GM19035 (cell line): Measurements from ENCODE around the gene CDK18.

Experiments used
- ATAC-seq: cut with Tn5 transposase; IDR thresholded peaks from one replicate; pipeline ENCODE4 v1.9.1; 2021; ENCODE audit not compliant: unreplicated experiment

CDK18 gene

GRCh38 chr1:205502111-205502810 is 2.2 kb upstream of the CDK18 start:
- ATAC-seq = no peak

GRCh38 chr1:205502992-205503391 is 1.5 kb upstream of the CDK18 start:
- no peak for ATAC-seq

GRCh38 chr1:205505076-205505729 is 734 bp downstream of the CDK18 start:
- ATAC-seq = no peak

- ATAC-seq = no peak
Measured at GRCh38 chr1:205505791-205506190, 1.3 kb downstream of the CDK18 start.

GRCh38 chr1:205506409-205507200 is 2.1 kb downstream of the CDK18 start:
- ATAC-seq = no peak

DNA sequence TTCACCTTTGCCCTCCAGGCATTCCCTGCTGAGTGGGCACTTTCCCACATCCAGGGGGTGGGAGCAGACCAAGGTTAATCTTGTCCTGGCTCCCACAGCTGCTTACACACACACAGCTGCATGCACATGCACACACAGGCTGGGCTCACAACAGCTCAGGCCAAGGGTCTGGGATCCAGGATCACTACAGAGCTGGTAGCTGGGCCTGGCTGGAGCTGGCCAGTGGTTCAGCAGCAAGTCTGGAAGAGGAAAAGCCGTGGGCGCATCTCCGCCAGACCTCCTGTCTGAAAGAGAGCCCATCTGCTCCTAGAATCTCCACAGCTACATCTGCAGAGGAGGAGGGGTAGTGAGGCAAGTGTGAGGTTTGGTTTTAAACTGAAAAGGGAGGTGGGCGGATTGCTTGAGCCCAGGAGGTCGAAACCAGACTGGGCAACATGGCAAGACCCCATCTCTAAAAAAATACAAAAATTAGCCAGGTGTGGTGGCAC is 3.8 kb downstream of the CDK18 start:
- no peak for ATAC-seq

DNA sequence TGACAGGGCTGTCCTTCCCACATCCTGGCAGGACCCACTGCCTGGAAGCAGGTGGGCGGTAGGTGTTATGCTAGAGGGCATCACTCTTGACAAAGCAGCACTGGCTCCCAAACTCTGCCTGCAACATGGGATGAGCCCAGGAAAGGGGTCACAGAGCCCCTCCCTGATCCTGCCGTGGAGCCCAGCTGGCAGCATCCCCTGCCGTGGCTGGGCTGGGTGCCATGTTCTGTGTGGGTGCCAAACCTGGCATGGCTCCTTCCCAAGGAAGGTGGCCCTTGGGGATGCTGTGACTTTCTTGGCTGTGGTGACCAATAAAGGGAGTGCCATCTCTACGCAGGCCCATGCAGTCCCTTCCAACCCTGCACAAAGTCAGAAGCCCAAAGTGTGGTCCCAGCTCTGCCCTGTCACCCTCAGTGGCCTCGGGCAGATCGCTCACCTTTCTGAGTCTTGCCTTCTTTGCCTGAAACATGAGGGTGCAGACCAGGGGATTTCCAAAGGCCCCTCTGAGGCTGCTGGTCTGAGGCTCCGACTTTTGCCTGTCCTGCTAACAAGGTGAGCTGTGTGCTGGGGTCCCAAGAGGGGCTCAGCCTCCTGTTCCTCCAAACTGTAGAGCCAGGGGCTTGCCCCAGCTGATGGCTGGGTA is 6.0 kb downstream of the CDK18 start:
- ATAC-seq = no peak

DNA sequence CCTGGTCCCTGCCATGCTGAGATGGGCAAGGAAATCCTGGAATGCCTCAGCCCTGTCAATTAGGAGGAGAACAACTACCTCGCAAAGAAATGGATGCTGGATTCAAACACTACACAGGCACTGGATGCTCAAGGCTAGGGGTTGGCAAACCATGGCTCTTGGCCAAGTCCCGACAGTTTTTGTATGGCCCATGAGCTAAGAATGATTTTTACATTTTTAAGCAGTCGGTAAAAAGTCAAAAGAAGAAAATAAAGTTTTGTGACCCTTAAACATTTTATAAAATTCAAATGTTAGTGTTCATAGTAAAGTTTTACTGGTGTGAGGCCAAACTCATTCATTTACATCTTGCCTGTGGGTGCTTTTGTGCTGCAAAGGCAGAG is 6.5 kb downstream of the CDK18 start:
- no peak for ATAC-seq

GRCh38 chr1:205512059-205513045 is 7.9 kb downstream of the CDK18 start:
- no peak for ATAC-seq

DNA sequence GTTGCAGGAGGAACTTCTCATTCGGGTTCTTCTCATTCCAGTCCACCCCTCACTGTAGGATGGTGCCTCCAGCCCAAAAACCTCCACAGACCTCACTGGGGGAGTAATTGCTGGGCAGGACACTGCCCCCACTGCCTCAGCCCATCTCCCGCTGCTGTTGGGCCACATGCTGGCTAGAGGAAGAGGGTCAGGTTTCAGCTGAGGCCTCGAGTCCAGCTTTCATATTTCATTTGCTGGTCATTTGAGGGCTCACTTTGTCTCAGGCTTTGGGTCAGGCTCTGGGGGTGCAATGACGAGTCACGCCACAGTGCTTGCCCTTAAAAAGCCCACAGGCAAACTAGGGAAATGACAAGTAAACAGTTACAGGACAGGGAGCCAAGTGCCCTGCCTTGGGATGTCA is 9.3 kb downstream of the CDK18 start:
- ATAC-seq = no peak

DNA sequence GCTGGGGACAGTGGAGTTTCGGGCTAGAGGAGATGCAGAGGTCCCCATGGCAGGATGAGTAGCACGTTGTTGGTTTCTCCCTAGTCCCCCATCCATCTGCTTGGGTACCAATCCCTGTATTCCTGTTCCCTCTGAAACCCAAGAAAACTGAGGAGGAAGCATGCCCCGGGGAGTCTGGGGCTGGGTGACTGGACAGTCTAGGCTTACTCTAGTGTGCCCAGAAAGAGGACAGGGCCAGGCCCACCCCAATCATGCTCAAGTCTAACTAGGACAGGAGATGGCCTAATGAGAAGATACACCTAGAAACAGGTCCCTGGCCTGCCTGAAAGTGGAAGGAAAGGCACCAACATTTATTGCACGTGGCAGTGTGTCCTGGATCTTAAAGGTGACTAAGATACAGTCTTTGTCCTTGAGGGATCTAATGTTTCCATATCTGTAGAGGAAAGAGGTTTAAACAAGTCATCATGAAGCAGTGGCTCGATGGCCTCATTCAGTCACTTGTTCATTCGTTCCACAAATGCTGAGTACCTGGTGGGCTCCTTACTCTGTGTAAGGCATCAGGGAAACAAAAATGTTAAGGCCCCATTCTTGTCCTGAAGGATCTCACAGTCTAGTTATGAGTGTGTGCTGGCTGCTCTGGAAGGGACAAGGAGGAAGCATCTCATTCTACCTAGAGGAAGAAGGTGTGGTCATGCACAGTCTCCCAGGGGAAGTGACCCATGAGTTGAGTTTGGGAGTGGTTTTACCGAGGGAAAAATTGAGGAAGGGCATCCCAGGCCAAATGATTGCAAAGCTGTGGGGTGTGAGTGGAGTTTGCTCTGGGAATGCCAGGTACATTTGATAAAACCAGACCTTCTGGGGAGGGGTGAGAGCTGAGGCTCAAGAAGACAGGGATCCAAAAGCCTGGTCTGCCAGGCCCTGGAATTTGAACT is 10.0 kb downstream of the CDK18 start:
- no peak for ATAC-seq

DNA sequence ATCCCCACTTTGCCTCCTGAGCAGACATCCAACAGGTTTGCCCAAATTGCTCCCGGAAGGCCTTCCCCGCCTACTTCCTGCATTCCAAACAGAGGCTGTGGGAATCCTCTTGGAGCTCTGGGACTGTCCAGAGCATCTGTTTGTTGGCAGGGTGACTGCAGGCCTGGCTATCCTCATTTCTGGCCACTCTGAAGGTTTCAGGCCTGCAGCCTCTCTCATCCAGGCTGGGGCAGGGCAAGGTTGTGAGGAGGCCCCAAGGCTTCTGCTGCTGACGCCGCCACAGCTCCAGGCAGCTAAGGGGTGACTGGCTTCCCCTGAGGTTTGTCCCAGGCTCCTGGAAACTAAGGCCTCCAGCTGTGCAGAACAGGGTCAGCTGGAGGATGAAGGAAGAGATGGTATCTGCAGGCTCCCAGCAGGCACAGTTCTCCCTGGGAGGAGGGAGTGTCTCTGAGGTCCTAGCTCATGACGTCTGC is 11.3 kb downstream of the CDK18 start:
- no peak for ATAC-seq

DNA sequence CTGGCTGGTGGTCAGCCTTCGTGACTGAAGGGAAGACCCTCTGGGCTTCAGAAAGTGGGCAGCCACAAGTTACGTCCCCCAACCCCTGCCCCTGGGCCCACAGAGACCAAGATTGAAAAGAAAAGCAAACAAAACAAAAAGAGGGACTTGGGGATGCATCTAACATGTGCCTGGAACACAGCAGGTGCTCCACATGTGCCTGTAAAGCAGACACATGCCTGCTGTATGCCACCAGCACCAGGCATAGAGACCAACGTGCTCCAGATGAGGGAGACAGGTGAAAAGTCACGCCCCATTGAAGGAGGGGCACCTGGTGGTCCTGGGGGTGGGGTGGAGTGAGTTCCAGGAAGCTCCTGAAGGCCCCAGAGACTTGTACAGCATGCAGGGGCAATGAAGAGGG is 11.9 kb downstream of the CDK18 start:
- no peak for ATAC-seq

DNA sequence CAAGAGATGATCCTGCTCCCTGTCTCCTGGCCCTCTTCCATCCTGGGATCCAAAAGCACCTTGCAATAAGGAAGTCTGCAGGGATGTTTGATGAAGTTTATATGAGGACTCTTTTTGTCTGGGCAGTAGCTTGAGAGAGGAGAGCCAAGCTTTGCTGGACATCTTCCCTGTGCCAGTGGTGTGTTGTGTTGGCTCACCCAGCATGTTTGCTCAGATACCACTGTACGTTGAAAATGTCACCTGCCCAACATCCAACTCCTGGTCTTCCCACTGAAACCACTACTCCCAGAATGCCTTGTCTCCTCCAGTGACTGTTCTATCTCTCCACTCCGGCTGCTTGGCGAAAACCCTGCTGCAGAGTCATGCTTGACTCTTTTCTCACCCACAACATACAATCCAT is 12.8 kb downstream of the CDK18 start:
- no peak for ATAC-seq

GRCh38 chr1:205517763-205518162 is 13.3 kb downstream of the CDK18 start:
- no peak for ATAC-seq

DNA sequence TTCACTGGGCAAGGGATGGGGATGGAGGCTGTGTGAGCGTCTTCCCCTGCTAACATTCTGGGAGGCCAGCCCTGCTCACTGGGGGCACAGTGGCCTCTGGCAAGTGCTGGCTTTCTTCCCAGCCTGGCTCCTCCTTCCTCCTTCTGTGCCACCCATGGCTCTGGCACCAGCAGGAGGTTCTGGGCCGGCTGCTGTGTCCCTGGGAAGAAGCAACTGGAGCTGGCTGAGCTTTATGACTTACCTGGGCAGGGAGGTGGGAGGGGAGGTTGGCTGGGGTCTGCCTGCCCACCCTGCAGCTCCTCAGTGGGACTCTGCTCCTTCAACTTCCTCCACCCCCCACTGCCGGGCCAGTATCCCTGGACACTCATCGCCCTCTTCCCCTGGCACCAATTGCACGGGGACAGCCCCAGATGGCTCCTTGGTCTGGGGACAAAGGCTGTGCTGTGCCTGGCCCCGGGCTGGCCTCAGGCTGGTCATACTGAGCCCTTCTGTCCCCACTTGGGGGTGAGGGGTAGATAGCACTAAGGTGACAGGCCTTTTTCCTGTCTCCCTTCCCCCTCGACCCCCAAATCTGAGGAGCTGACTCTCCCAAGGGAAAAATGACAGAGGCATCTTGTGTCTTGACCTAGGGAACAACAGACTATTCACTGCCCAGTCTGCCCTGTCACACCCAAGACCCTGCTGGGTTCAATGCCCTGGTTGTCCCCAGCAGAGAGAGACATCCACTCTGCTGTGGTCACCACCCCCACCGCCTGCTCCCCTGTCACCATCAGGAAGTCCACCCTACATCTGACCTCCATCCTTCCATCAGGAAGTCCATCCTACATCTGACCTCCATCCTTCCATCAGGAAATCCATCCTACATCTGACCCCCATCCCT is 14.4 kb downstream of the CDK18 start:
- ATAC-seq = no peak

GRCh38 chr1:205519541-205520131 is 15.2 kb downstream of the CDK18 start:
- ATAC-seq = no peak

GRCh38 chr1:205520709-205521108 is 16.2 kb downstream of the CDK18 start:
- no peak for ATAC-seq
